HEK293 (cell line): Measurements from ENCODE around the gene APOBEC3B.

Experiments used
- SCRT1 ChIP-seq: fragments of 450-650 bp; formaldehyde crosslinking; IDR thresholded peaks from 2 replicates; pipeline ENCODE4 v1.5.1; 2016; ENCODE audit warnings: missing biosample characterization, missing genetic modification characterization, borderline replicate concordance
- ZFP69B ChIP-seq: fragments of 450-650 bp; formaldehyde crosslinking; IDR thresholded peaks from 2 replicates; pipeline ENCODE4 v1.5.1; 2016; ENCODE audit warnings: missing biosample characterization, missing genetic modification characterization
- TF ChIP-seq, protein P1 (sequence below): fragments of 450-650 bp; formaldehyde crosslinking; IDR thresholded peaks from 2 replicates; pipeline ENCODE4 v1.5.1; 2016; ENCODE audit warnings: missing biosample characterization, missing genetic modification characterization

DNA sequence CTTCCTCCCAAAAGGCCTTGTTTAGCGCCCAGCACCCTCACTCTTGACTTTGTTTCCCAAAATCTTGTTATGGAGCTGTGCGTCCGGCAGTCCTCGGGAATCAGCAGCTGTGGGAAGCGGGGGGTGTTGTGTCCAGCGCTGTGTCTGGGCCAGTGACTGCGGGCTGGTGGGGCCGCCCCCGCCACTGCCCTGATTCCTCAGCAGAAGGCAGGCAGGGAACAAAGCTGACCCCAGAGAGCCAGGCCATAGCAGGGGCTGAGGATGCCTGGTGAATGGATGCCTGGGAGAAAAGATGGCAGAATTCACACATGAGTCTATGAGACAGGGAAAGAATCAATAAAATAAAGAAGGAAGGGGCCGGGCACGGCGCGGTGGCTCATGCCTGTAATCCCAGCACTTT, 34.4 kb downstream of the APOBEC3B start:
- TF ChIP-seq, protein P1, sequence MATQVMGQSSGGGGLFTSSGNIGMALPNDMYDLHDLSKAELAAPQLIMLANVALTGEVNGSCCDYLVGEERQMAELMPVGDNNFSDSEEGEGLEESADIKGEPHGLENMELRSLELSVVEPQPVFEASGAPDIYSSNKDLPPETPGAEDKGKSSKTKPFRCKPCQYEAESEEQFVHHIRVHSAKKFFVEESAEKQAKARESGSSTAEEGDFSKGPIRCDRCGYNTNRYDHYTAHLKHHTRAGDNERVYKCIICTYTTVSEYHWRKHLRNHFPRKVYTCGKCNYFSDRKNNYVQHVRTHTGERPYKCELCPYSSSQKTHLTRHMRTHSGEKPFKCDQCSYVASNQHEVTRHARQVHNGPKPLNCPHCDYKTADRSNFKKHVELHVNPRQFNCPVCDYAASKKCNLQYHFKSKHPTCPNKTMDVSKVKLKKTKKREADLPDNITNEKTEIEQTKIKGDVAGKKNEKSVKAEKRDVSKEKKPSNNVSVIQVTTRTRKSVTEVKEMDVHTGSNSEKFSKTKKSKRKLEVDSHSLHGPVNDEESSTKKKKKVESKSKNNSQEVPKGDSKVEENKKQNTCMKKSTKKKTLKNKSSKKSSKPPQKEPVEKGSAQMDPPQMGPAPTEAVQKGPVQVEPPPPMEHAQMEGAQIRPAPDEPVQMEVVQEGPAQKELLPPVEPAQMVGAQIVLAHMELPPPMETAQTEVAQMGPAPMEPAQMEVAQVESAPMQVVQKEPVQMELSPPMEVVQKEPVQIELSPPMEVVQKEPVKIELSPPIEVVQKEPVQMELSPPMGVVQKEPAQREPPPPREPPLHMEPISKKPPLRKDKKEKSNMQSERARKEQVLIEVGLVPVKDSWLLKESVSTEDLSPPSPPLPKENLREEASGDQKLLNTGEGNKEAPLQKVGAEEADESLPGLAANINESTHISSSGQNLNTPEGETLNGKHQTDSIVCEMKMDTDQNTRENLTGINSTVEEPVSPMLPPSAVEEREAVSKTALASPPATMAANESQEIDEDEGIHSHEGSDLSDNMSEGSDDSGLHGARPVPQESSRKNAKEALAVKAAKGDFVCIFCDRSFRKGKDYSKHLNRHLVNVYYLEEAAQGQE, result no peak
- TF ChIP-seq SCRT1, result no peak
- TF ChIP-seq ZFP69B (tag by site-specific recombination), result no peak
